ENCODE results near the gene GAREM2.
"Not testable (repeated sequence)": the region's sequence is repeated elsewhere in the genome, so short reads cannot be mapped to it uniquely, and the experiment has no call there.

Gene GAREM2

GRCh38 chr2:26172871-26173775 is at the start of gene GAREM2:
Gene GAREM2 (plus strand): TSS chr2:26173088. CDS start chr2:26173221, 133 bp downstream.
- no peak for DNase-seq

DNA sequence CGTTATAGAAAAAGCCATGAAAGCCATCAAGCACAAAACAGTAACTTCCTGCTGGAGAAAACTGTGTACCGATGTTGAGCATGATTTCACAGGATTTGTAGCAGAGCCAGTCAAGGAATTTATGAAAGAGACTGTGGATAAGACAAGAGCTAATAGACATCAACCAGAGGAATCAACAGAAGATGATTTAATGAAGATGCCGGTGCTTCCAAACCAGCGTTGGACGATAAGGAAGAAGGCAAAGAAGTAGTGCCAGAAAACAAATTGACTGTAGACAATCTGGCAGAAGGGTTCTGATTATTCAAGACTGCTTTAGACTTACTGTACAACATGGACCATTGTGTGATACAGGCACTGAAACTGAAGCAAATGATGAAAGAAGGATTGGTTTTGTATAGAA is 49.5 kb upstream of the GAREM2 start:
- DNase-seq: no peak

GRCh38 chr2:26126074-26126473 is 46.8 kb upstream of the GAREM2 start:
- DNase-seq: no peak

- DNase-seq: no peak
These were observed 44.7 kb upstream of the GAREM2 start for GRCh38 chr2:26128176-26128575.

DNA sequence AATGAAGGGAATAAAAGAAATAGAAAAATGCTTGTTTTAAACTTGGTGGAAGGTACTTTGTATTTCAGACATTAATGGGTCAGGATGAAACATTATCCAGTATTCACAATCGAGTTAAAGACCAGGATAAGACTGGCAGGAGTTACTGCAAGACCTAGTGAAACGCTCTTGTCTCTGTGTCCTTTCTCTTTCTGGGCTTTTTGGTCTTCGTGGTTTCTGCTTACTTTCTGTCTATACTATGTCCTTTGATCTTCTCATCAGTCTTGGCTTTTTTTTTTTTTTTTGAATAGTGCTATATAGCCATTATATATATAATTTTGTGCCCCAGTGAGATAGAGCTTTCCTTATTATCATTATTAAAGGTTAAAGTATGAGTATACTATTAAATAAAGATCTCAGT is 42.1 kb upstream of the GAREM2 start:
- no peak for DNase-seq

- no peak for DNase-seq
These were observed 36.4 kb upstream of the GAREM2 start for GRCh38 chr2:26136451-26136850.

- DNase-seq: no peak
These were observed 33.4 kb upstream of the GAREM2 start for GRCh38 chr2:26139269-26140183.

- no peak for DNase-seq
These were observed 31.6 kb upstream of the GAREM2 start for GRCh38 chr2:26141145-26141769.

- DNase-seq: no peak
These were observed 28.9 kb upstream of the GAREM2 start for GRCh38 chr2:26144031-26144430.

GRCh38 chr2:26144953-26145680 is 27.8 kb upstream of the GAREM2 start:
- DNase-seq: no peak

DNA sequence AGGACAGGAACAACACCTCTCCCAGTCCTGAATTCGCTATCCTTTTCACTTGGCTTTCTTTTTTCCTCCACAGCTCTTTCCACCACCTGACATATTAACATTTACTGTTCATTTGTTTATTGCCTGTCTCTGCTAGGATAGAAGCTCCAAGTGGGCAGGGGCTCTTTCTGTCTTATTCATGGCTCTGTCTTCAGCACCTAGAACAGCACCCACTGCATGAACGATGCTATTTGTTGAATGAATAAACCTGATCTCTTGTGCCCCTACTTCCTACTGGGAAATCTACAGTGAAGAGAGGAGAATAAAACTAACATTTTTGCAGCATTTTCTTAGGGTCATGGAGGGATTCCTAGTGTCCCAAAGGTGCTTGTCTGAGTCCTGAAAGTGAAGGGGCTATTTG is 24.4 kb upstream of the GAREM2 start:
- DNase-seq: no peak

- DNase-seq: no peak
These were observed 22.6 kb upstream of the GAREM2 start for GRCh38 chr2:26150243-26150642.

DNA sequence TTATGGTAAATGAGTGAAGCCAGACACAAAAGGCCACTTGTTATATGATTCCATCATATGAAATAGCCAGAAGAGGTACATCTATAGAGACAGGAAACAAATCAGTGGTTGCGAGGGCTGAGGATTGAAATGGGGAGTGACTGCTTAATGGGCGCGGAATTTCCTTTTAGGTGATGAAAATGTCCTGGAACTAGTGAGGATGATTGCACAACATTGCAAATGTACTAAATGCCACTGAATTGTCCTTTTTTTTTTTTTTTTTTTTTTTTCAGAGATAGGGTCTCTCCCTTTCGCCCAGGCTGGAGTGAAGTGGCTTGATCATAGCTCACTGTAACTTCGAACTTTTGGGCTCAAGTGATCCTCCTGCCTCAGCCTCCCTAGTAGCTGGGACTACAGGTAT is 15.3 kb upstream of the GAREM2 start:
- DNase-seq: no peak

DNA sequence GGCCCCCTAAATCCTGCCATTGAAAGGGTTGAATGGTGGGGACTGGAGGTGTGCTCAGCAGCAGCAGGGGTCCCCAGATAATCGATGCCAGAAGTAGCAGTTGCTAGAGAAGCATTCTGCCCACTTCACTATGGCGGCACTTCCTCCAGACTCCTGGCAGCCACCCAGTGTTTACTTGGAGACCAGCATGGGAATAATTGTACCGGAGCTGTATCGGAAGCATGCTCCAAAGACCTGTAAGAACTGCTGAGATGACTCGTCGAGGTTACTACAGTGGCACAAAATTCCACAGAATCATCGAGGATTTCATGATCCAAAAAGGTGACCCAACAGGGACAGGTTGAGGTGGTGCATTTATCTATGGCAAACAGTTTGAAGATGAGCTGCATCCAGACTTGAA is 11.0 kb upstream of the GAREM2 start:
- DNase-seq: no peak

DNA sequence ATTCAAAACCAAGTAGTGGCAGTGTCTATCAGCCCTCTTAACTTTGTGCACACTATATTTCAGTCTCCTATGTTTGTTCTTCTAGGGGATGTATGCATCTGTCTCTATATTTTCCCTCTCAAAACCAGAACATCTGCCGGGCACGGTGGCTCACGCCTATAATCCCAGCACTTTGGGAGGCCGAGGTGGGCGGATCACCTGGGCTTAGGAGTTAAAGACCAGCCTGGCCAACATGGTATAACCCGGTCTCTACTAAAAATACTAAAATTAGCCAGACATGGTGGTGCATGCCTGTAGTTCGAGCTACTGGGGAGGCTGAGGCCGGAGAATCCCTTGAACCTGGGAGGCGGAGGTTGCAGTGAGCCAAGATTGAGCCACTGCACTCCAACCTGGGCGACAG is 9.9 kb upstream of the GAREM2 start:
- DNase-seq: no peak

GRCh38 chr2:26164231-26164630 is 8.7 kb upstream of the GAREM2 start:
- no peak for DNase-seq

- no peak for DNase-seq
These were observed 8.2 kb upstream of the GAREM2 start for GRCh38 chr2:26164641-26165211.

- no peak for DNase-seq
These were observed 7.5 kb upstream of the GAREM2 start for GRCh38 chr2:26165403-26165802.

GRCh38 chr2:26166541-26166940 is 6.3 kb upstream of the GAREM2 start:
- not testable (repeated sequence) for DNase-seq

DNA sequence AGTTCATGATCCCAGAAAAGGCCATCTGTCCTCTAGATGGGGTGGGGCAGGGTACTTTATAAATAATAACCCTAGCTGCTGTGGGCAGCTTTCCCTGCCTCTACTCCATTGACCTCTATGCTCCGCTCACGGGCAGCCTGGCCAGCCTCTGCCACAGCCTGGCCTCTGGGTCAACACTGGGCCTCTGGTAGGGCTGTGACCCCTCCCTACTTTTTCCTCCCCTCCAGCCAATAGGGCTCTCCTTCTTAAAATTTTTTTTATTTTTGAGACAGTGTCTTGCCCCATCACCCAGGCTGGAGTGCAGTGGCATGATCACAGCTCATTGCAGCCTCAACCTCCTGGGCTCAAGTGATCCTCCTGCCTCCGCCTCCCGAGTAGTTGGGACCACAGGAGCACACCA is 4.1 kb upstream of the GAREM2 start:
- no peak for DNase-seq

DNA sequence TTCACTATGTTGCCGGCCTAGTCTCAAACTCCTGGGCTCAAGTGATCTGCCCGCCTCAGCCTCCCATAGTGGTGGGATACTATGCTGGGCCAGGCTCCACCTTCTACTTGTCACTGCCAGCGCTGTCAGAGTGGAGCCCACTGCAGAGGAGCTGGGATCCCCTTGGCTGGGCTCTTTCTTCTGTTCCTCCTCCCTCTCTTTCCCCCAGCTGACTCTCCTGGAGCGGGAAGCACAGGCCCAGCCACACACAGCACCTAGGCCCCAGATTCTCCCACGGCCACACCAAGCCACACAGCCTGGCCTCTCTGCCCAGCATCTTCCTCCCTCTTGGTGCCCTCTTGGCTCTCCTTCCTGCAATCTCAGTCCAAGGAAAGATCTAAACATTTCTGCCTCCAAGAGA is 3.7 kb upstream of the GAREM2 start:
- DNase-seq: no peak
